PC-3 (cell line): Measurements from ENCODE around the gene APOL1. TPM values are rescaled to one million over a fixed set of nuclear protein-coding genes. Genes with fewer than 3 reads are reported as not detected.

Experiments
- ATAC-seq: fragments of 200-7000 bp; cut with Tn5 transposase; 2 replicates; pipeline ENCODE4 v1.9.1; 2020; ENCODE audit warnings: mild to moderate bottlenecking, moderate library complexity
- BruUV-seq: library from RNA; stranded (reverse); fragments of 400-500 nt; replicated peaks from 2 replicates; lab custom pipeline; 2021; lab: Mats Ljungman, UMichigan
- CTCF ChIA-PET: fragments of 300-600 bp; sonication (Branson Sonifier 250); formaldehyde crosslinking; loops from one replicate; lab custom pipeline; 2022; ENCODE audit warnings: antibody characterized with exemption; lab: Charles Lee
- POLR2A ChIA-PET: fragments of 300-600 bp; sonication (Branson Sonifier 250); formaldehyde crosslinking; loops from one replicate; lab custom pipeline; 2022; ENCODE audit warnings: antibody characterized with exemption; ENCODE audit not compliant: unreplicated experiment; lab: Charles Lee
- DNase-seq: peaks from one replicate; pipeline ENCODE4 v3.0.0-alpha.2; 2015
- H2AFZ ChIP-seq: fragments of 300-600 bp; sonication (generic); 2 replicates; pipeline ENCODE4 v1.6.0; 2016; ENCODE audit warnings: antibody characterized with exemption, low read length
- H3F3A ChIP-seq: fragments of 300-600 bp; sonication (generic); one replicate; pipeline ENCODE4 v1.6.0; 2017; ENCODE audit warnings: antibody characterized with exemption, low read length, control low read depth, mild to moderate bottlenecking; ENCODE audit not compliant: unreplicated experiment
- H3K27ac ChIP-seq: fragments of 300-600 bp; sonication (generic); 2 replicates; pipeline ENCODE4 v1.5.1; 2016; ENCODE audit warnings: mild to moderate bottlenecking, low read length
- H3K27me3 ChIP-seq: fragments of 300-600 bp; sonication (generic); 2 replicates; pipeline ENCODE4 v1.6.1; 2016; ENCODE audit warnings: low read length, mixed read lengths
- H3K36me3 ChIP-seq: fragments of 300-600 bp; sonication (generic); 2 replicates; pipeline ENCODE4 v1.6.1; 2016; ENCODE audit warnings: low read depth, mixed run types, low read length, mixed read lengths
- H3K4me1 ChIP-seq: fragments of 300-600 bp; sonication (generic); 2 replicates; pipeline ENCODE4 v1.5.1; 2016; ENCODE audit warnings: low read length; ENCODE audit not compliant: insufficient read depth
- H3K4me2 ChIP-seq: fragments of 300-600 bp; sonication (generic); 2 replicates; pipeline ENCODE4 v1.6.0; 2016; ENCODE audit warnings: low read length
- H3K4me3 ChIP-seq: fragments of 300-600 bp; sonication (generic); 2 replicates; pipeline ENCODE4 v1.5.1; 2016; ENCODE audit warnings: mild to moderate bottlenecking, low read length, mixed read lengths
- H3K79me2 ChIP-seq: fragments of 300-600 bp; sonication (generic); 2 replicates; pipeline ENCODE4 v1.6.1; 2017; ENCODE audit warnings: low read length, mixed read lengths
- H3K9ac ChIP-seq: fragments of 300-600 bp; sonication (generic); 2 replicates; pipeline ENCODE4 v1.6.0; 2016; ENCODE audit warnings: mild to moderate bottlenecking, low read length
- H3K9me2 ChIP-seq: fragments of 300-600 bp; sonication (generic); replicated peaks from 2 replicates; pipeline ENCODE4 v1.6.1; 2016; ENCODE audit warnings: mixed run types, low read length, mixed read lengths
- H3K9me3 ChIP-seq: fragments of 300-600 bp; sonication (generic); 2 replicates; pipeline ENCODE4 v1.6.1; 2016; ENCODE audit warnings: low read length, mixed read lengths
- H4K20me1 ChIP-seq: fragments of 300-600 bp; sonication (generic); 2 replicates; pipeline ENCODE4 v1.6.1; 2016; ENCODE audit warnings: low read length, mixed read lengths
- CTCF ChIP-seq: fragments of 300-600 bp; sonication (generic); conservative IDR thresholded peaks from 2 replicates; pipeline ENCODE4 v1.5.1; 2017; ENCODE audit warnings: antibody characterized with exemption, low read depth, mild to moderate bottlenecking, low read length
- EZH2 ChIP-seq: fragments of 300-600 bp; sonication (generic); IDR thresholded peaks from one replicate; pipeline ENCODE4 v1.6.1; 2017; ENCODE audit warnings: antibody characterized with exemption, mild to moderate bottlenecking, low read length; ENCODE audit not compliant: unreplicated experiment
- EZH2phosphoT487 ChIP-seq: fragments of 300-600 bp; sonication (generic); IDR thresholded peaks from 2 replicates; pipeline ENCODE4 v1.6.1; 2018; ENCODE audit warnings: mild to moderate bottlenecking, antibody characterized with exemption, low read length, borderline replicate concordance
- intact Hi-C: fragments of 100-400 bp; cut with micrococcal nuclease; formaldehyde crosslinking; loops from 2 replicates; pipeline ENCODE4 v1.9.0; 2023
- total RNA-seq: library from RNA; depleted of rRNA; stranded (reverse); fragments of >200 nt; gene quantifications from 2 replicates; pipeline ENCODE4 v1.2.3, GENCODE V29; 2014

Gene APOL1
- total RNA-seq, 1 experiment from 2014 or later: not detected

DNA sequence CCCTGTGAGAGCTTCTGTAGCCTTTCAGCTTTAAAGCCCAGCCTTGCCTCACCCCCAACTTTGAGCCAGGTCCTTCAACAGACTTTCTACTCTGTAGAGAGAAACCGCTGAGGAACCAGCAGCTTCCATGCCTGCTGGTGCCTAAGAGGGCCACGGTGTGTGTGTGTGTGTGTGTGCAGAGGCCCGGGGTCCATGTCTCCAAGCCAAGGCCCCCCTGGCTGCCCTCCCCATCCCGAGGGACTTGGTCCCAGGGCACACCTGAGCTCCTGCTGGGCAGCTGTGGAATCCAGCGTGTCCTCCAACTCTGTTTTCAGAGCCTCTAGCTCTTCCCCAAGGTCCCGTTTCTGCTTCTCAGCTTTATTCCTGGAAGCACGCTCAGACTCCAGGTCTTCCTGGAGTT is 42.3 kb downstream of the APOL1 start:
- intact Hi-C loops: no loop called here
- H3K27me3 ChIP-seq: no peaks in the 10 kb centered on the region
- peaks cover 82% of the 10 kb centered on the region for H3K36me3 ChIP-seq
- no peak overlapping the region for H2AFZ ChIP-seq
- no peak overlapping the region for H3K4me3 ChIP-seq
- no peaks in the 10 kb centered on the region for H4K20me1 ChIP-seq
- no peak for TF ChIP-seq EZH2
- TF ChIP-seq CTCF: no peak
- no peak for TF ChIP-seq EZH2phosphoT487
- DNase-seq (no peak), ATAC-seq (no peak)
- no peaks in the 10 kb centered on the region for H3K4me1 ChIP-seq
- no peak overlapping the region for H3K9ac ChIP-seq
- ChIA-PET CTCF (no interaction called here), POLR2A (no interaction called here)
- H3F3A ChIP-seq: no peaks in the 10 kb centered on the region
- H3K4me2 ChIP-seq: no peak overlapping the region
- no peaks in the 10 kb centered on the region for H3K79me2 ChIP-seq
- no TSS peak for BruUV-seq
- H3K9me2 ChIP-seq: no peaks in the 10 kb centered on the region
- no peaks in the 10 kb centered on the region for H3K9me3 ChIP-seq
- no peak overlapping the region for H3K27ac ChIP-seq

GRCh38 chr22:36296690-36297089 is 43.8 kb downstream of the APOL1 start:
- H3K4me3 ChIP-seq: no peak overlapping the region
- peaks cover 3% of the 10 kb centered on the region for H3K4me1 ChIP-seq
- H4K20me1 ChIP-seq: peaks cover 8% of the 10 kb centered on the region; the same call in 1 of the 2 replicates
- no peaks in the 10 kb centered on the region for H3K9me2 ChIP-seq
- DNase-seq (no peak), ATAC-seq (no peak)
- H3F3A ChIP-seq: no peaks in the 10 kb centered on the region
- no peaks in the 10 kb centered on the region for H3K79me2 ChIP-seq
- H3K9ac ChIP-seq: no peak overlapping the region
- CTCF ChIA-PET: no interaction called here
- TF ChIP-seq EZH2: no peak
- TF ChIP-seq EZH2phosphoT487: no peak
- TF ChIP-seq CTCF: no peak
- BruUV-seq: no TSS peak
- H3K27ac ChIP-seq: no peak overlapping the region
- H3K9me3 ChIP-seq: no peaks in the 10 kb centered on the region
- H3K36me3 ChIP-seq: peaks cover 92% of the 10 kb centered on the region
- H2AFZ ChIP-seq: no peak overlapping the region
- intact Hi-C loops: no loop called here
- no peaks in the 10 kb centered on the region for H3K27me3 ChIP-seq
- POLR2A ChIA-PET: no interaction called here
- H3K4me2 ChIP-seq: no peak overlapping the region

DNA sequence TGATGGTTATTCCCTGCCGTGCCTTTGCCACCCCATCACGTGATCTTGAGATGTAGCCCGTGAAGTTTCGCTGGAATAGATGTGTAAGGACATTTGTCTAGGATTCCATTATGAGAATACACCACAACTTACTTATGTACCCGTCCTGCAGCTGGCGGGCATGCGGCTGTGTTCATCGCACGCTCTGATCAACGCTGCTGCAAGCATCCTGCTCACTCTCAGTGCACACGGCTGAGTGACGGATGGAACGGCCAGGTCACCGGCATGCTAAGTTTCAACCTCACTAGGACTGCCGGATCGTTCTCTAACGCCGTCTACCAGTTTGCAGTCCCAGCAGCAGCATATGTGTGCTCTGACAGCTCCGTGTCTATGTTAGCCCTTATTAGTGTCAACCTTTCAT is 44.6 kb downstream of the APOL1 start:
- CTCF ChIA-PET: no interaction called here
- intact Hi-C loops: no loop called here
- H3K27ac ChIP-seq: no peak overlapping the region
- H3K79me2 ChIP-seq: no peaks in the 10 kb centered on the region
- no peaks in the 10 kb centered on the region for H3K27me3 ChIP-seq
- H3K9me2 ChIP-seq: no peaks in the 10 kb centered on the region
- H3K36me3 ChIP-seq: peaks cover 86% of the 10 kb centered on the region
- H3K4me1 ChIP-seq: peaks cover 12% of the 10 kb centered on the region
- POLR2A ChIA-PET: no interaction called here
- ATAC-seq (no peak), DNase-seq (no peak)
- no TSS peak for BruUV-seq
- H2AFZ ChIP-seq: no peak overlapping the region
- no peak overlapping the region for H3K9ac ChIP-seq
- no peak overlapping the region for H3K4me3 ChIP-seq
- H4K20me1 ChIP-seq: peaks cover 8% of the 10 kb centered on the region; the same call in 1 of the 2 replicates
- no peaks in the 10 kb centered on the region for H3K9me3 ChIP-seq
- H3K4me2 ChIP-seq: no peak overlapping the region
- no peaks in the 10 kb centered on the region for H3F3A ChIP-seq
- TF ChIP-seq EZH2phosphoT487: no peak
- no peak for TF ChIP-seq CTCF
- TF ChIP-seq EZH2: no peak
